ENCODE data around the gene GNE.

DNA sequence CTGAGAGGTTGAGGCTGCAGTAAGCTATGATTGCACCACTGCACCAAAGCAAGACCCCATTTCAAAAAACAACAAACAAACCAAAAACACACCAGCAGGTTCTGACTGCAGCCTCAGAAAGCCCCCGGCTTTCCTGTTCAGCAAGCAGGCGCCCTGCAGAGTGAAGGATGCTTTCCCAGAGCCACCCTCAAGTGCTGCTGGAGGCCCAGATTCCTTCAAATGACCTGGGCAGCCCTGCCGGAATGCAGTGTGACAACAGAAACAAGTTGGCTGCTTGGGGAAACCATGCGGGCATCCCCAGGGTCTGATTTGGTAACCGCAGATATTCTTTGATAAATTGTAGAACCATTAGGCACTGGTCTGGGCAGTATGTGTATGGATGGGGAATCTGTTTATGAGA is 35.7 kb upstream of the GNE start:
- TF ChIP-seq RAD21 (IDR thresholded peaks at IDR 0.05; ENCODE audit: low read depth): no peak
- no peak for TF ChIP-seq TEAD4 (IDR thresholded peaks at IDR 0.05)
- TF ChIP-seq, protein P1, sequence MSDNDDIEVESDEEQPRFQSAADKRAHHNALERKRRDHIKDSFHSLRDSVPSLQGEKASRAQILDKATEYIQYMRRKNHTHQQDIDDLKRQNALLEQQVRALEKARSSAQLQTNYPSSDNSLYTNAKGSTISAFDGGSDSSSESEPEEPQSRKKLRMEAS (IDR thresholded peaks at IDR 0.05): no peak
- TF ChIP-seq CEBPB (IDR thresholded peaks at IDR 0.05): no peak
- no peak for TF ChIP-seq TCF12 (IDR thresholded peaks at IDR 0.05; ENCODE audit: low read depth)
- TF ChIP-seq FOXM1 (IDR thresholded peaks at IDR 0.05; ENCODE audit: borderline replicate concordance, low read depth): no peak
- TF ChIP-seq NFIC (IDR thresholded peaks at IDR 0.05): no peak
